Fibroblast of the aortic adventitia (primary cell): Measurements from ENCODE around the gene TRABD2B. TPM values are rescaled to one million over a fixed set of nuclear protein-coding genes. Genes with fewer than 3 reads are reported as not detected.

ENCODE experiments used
- DNase-seq: peaks from one replicate; pipeline ENCODE4 v3.0.0-alpha.2; 2010; ENCODE audit warnings: low read depth
- H3K4me3 ChIP-seq: 2 replicates; pipeline ENCODE4 v1.5.1; 2011; ENCODE audit warnings: low read depth, mild to moderate bottlenecking, control low read depth, low read length, moderate library complexity
- total RNA-seq: library from RNA; depleted of rRNA; stranded (reverse); fragments of >200 nt; gene quantifications from 2 replicates; pipeline ENCODE4 v1.2.3, GENCODE V29; 2012; ENCODE audit warnings: low replicate concordance
- TF ChIP-seq, protein P1 (sequence below): IDR thresholded peaks from 2 replicates; pipeline ENCODE4 v1.5.1; 2011; ENCODE audit warnings: mild to moderate bottlenecking, low read length, control low read depth, inconsistent platforms; ENCODE audit not compliant: insufficient read depth

Gene TRABD2B
- total RNA-seq, 1 donor, result under 0.01 TPM

GRCh38 chr1:47887475-47888293 is 109.5 kb downstream of the TRABD2B start:
- no peak overlapping the region for H3K4me3 ChIP-seq
- TF ChIP-seq, protein P1, sequence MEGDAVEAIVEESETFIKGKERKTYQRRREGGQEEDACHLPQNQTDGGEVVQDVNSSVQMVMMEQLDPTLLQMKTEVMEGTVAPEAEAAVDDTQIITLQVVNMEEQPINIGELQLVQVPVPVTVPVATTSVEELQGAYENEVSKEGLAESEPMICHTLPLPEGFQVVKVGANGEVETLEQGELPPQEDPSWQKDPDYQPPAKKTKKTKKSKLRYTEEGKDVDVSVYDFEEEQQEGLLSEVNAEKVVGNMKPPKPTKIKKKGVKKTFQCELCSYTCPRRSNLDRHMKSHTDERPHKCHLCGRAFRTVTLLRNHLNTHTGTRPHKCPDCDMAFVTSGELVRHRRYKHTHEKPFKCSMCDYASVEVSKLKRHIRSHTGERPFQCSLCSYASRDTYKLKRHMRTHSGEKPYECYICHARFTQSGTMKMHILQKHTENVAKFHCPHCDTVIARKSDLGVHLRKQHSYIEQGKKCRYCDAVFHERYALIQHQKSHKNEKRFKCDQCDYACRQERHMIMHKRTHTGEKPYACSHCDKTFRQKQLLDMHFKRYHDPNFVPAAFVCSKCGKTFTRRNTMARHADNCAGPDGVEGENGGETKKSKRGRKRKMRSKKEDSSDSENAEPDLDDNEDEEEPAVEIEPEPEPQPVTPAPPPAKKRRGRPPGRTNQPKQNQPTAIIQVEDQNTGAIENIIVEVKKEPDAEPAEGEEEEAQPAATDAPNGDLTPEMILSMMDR, result no peak
- no peak for DNase-seq

DNA sequence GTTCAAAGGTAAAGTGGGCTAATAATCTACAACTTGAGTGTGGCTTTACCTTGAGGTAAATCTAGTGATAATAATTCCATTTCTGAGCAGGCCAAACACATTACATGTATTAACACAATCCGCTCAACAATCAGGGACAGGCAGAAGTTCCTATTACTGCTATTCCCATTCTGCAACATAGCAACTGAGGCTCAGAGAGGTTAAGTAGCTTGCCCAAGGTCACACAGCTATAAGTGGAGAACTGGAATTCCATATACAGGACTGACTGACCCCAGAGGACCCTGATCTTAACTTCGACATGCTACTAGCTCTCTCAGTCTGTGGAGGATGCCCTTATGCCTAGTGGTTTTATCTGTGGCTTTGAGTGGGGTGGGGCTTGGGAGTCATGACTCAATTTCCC is 110.1 kb downstream of the TRABD2B start:
- TF ChIP-seq, protein P1, result no peak
- no peak overlapping the region for H3K4me3 ChIP-seq
- DNase-seq, result no peak

- DNase-seq, result no peak
- TF ChIP-seq, protein P1, result no peak
- no peak overlapping the region for H3K4me3 ChIP-seq
These were observed 111.0 kb downstream of the TRABD2B start for GRCh38 chr1:47886141-47886540.

DNA sequence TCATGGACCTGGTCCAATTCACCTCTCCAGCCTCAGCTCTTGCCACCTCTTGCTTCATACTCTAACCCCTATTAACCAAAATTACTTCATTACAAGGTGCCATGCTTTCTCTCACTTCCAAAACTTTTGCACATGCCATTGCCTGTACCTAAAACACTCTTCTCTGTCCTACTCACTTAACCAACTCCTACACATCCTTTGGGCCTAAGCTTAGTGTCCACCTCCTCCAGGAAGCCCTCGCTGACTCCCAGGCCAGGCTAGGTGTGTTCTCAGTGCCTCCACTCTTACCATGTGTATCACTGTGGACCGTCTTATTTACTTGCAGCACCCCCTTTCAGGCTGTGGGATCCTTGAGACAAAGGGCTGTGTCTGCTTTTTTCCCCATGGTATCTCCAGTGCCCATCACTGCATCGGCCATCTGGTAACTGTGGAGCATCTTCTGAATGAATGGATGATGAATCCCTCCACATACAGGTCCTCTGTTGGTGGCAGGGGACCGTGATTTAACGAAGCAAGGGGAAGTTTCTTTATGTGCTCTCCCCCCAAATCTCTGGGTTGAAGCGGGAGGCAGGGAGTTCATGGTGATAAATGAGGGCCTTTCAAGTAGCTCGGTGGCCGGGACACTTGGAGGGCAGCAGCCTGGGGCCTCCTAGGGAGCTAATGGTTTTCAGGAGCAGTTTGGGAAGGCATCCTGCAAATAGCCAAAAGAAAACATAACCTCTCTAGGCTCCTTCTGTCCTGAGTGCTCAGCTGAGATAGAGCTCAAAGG is 111.9 kb downstream of the TRABD2B start:
- TF ChIP-seq, protein P1, result no peak
- no peak overlapping the region for H3K4me3 ChIP-seq
- DNase-seq, result no peak

DNA sequence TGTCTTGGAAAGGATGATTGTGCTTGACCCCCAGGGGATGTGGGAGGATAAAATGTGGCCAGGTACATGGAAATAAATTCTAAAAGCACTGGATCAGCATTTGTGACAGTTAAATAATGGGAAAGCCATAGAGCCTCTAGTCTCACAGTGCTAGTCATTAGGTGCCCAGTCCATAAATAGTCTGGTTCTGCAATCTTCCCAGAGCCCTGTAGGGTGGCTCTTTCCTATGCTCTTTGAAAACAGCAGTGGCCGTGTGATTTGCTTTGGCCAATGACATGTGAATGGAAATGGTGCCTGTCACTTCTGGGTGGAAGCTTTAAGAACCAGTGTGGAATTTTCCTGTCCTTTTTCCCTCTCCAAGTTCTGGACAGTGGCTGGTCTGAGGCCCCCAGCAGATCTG is 113.2 kb downstream of the TRABD2B start:
- H3K4me3 ChIP-seq, result no peak overlapping the region
- TF ChIP-seq, protein P1, result no peak
- DNase-seq, result no peak

DNA sequence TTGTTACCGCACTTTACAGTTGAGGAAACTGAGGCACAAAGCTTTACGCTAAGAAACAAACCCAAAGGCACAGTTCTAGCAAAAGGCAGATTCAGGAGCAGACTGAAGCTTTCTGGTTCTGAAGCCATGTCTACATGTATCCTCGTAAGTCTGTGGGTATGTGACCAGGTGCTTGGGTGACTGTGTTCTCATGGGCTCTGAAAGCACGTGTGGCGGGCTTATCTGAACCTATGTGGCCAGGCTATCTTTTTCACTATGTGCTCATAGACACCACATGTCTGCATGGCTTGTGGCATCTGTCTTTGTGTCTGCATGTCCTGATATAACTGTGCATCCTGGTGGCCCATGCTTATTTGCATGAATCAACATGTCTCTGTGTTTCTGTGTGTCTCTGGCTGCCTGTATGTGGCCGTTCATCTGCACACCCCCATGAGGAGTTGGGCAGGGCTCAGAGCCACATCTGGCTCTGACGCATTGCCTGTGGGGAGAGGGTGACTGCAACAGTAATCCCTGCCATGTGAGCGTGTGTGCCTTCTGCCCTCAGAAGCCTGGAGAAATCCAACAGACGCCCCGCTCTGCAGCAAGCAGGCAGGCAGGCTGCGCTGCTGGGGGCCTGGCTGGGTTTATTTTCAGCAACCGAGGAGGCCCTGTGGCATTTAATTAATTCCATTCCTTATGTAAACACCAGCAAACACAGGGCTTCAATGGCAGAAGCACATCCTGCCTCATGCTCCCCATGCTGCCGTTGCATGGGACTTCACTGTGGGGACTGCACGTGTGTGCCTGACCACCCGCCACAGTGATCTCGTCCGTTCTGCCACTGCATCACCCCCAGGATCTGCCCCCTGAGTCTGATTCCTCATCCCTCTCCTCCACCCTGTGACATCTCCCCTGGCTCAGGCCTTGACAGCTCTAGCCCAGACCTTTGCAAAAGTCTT is 115.4 kb downstream of the TRABD2B start:
- TF ChIP-seq, protein P1, result no peak
- no peak for DNase-seq
- no peak overlapping the region for H3K4me3 ChIP-seq
